Thoracic aorta (tissue), 2 donors: ENCODE results near the gene NAV2. TPM values are rescaled to one million over a fixed set of nuclear protein-coding genes. Genes with fewer than 3 reads are reported as not detected.

ENCODE experiments used
- ATAC-seq: fragments of 150-250 bp; one replicate; pipeline ENCODE4 v1.8.0; 2017; ENCODE audit warnings: low read depth; ENCODE audit not compliant: insufficient number of reproducible peaks, low FRiP score
- DNase-seq: peaks from one replicate; pipeline ENCODE4 v3.0.0-alpha.2; 2020; ENCODE audit warnings: low spot score
- H3K27ac ChIP-seq, 2 donors: fragments of 200-600 bp; sonication (generic); 1 replicate in 1 of 2; 2 replicates in 1 of 2; pipeline ENCODE4 v1.5.1; 2016; ENCODE audit warnings: mild to moderate bottlenecking in 2 of 2, moderate library complexity in 2 of 2
- H3K27me3 ChIP-seq: fragments of 200-600 bp; sonication (generic); replicated peaks from 2 replicates; pipeline ENCODE4 v1.6.0; 2016; ENCODE audit warnings: mild to moderate bottlenecking; ENCODE audit not compliant: insufficient read depth
- H3K36me3 ChIP-seq: fragments of 200-600 bp; sonication (generic); one replicate; pipeline ENCODE4 v1.5.1; 2016
- H3K4me1 ChIP-seq, 2 donors: fragments of 200-600 bp; sonication (generic); 1 replicate in 1 of 2; 2 replicates in 1 of 2; pipeline versions ENCODE4 v1.5.1 to v1.6.0; 2016; ENCODE audit warnings: low read depth in 2 of 2, mild to moderate bottlenecking in 1 of 2; ENCODE audit not compliant: control insufficient read depth in 1 of 2
- H3K4me3 ChIP-seq: fragments of 200-600 bp; sonication (generic); 2 replicates; pipeline ENCODE4 v1.5.1; 2016; ENCODE audit warnings: mild to moderate bottlenecking
- H3K9me3 ChIP-seq: fragments of 200-600 bp; sonication (generic); 2 replicates; pipeline ENCODE4 v1.5.1; 2016
- total RNA-seq, 2 donors: library from RNA; depleted of rRNA; stranded (reverse); fragments of >200 nt; gene quantifications; one replicate each; pipeline versions ENCODE4 v1.1.0 to v1.2.3, GENCODE V29; 2016
- TF ChIP-seq, protein P1 (sequence below): fragments of 200-600 bp; sonication (generic); IDR thresholded peaks from one replicate; pipeline ENCODE4 v1.5.1; 2019; ENCODE audit warnings: antibody characterized with exemption

NAV2 gene
- total RNA-seq, 2 donors from 2014 or later: 125 to 230 TPM

DNA sequence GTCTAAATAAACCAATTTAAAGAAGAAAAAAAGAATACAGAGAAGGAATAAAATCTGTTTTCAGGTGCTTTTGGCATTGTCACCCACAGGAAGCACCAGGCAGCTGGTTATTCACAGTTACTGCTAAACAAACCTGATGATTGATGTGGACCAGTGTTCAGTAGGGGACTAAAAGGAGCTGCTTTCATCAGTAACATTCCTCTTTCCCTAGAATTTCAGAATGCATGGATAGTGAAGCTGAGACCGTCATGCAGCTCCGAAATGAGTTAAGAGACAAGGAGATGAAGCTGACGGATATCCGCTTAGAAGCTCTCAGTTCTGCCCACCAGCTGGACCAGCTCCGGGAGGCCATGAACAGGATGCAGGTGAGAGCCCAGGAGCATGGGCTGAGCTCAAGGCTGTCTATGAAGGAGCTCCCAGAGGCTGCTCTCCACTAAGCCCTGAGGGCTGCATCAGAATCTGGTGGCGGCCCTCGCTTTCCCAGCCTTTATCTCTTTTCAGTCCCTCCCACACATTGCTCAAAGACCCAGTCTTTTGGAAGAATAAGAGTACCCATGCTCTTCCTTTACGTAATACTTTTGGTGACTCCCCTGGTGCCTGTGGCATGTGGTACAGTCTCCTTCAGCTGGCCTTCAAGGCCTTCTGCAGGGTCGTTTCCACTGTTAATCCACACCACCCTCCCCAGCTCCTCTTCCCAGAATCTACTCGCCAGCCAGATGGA lies 378.2 kb downstream of the NAV2 start:
- Histone ChIP-seq H3K27ac (peak overlapping the region in 1 of 2 donors; percentile 2), H3K27me3 (no peaks in the 10 kb centered on the region), H3K4me1 (peaks cover 35 to 96% of the 10 kb centered on the region in 2 donors), H3K4me3 (no peak overlapping the region), H3K36me3 (peaks cover 59% of the 10 kb centered on the region), H3K9me3 (no peaks in the 10 kb centered on the region)
- TF ChIP-seq, protein P1, sequence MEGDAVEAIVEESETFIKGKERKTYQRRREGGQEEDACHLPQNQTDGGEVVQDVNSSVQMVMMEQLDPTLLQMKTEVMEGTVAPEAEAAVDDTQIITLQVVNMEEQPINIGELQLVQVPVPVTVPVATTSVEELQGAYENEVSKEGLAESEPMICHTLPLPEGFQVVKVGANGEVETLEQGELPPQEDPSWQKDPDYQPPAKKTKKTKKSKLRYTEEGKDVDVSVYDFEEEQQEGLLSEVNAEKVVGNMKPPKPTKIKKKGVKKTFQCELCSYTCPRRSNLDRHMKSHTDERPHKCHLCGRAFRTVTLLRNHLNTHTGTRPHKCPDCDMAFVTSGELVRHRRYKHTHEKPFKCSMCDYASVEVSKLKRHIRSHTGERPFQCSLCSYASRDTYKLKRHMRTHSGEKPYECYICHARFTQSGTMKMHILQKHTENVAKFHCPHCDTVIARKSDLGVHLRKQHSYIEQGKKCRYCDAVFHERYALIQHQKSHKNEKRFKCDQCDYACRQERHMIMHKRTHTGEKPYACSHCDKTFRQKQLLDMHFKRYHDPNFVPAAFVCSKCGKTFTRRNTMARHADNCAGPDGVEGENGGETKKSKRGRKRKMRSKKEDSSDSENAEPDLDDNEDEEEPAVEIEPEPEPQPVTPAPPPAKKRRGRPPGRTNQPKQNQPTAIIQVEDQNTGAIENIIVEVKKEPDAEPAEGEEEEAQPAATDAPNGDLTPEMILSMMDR: no peak
- ATAC-seq (no peak), DNase-seq (no peak)

DNA sequence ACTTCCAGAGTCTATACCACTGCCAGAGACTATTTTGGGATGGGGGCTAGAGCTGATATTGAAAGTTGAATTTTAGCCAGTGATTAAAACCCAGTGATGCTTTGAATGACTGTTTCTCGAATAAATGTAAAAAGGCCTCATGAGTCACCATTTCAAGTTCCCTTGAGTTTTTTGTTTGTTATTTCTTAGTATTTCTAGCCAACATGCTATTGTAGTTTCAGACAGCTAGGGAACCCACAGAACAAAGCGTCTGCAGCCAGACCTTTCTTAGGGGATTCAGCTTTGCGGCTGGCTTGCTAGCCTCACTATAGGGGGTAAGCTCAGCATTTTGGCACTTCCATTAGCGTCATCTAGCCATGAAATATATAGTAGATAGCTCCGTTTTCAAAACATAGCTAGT lies 381.1 kb downstream of the NAV2 start:
- TF ChIP-seq, protein P1: peak; percentile 14
- H3K4me3 ChIP-seq: peak overlapping the region; percentile 14
- ATAC-seq (no peak), DNase-seq (no peak)
- no peaks in the 10 kb centered on the region for H3K9me3 ChIP-seq
- H3K27me3 ChIP-seq: no peaks in the 10 kb centered on the region
- peaks cover 72% of the 10 kb centered on the region for H3K36me3 ChIP-seq
- H3K4me1 ChIP-seq: peaks cover 47 to 99% of the 10 kb centered on the region in 2 donors
- peak overlapping the region; percentile 12 to 77 for H3K27ac ChIP-seq

DNA sequence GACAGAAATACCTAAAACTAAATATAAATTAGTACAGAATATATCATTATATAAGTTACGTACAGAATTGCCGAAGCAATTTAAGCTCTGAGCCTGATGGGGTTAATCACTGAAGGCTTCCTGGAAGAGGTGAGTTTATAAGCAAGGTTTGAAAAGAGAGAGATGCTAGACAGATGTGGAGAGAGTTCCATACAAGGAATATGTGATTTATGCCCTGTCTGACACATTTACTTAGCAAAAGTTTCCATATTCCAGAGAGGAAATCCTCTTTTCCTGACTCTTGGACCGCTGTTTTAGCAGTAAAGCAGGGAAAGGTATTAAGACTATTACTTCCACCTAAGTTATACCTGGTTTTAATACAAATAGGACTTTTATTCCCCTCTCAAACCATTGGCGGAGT lies 382.6 kb downstream of the NAV2 start:
- H3K9me3 ChIP-seq: no peaks in the 10 kb centered on the region
- H3K36me3 ChIP-seq: peaks cover 74% of the 10 kb centered on the region
- peak overlapping the region; percentile 85 to 88 for H3K27ac ChIP-seq
- no peak for DNase-seq
- TF ChIP-seq, protein P1: no peak
- ATAC-seq: no peak
- no peak overlapping the region for H3K4me3 ChIP-seq
- H3K4me1 ChIP-seq: peaks cover 32 to 98% of the 10 kb centered on the region in 2 donors
- no peaks in the 10 kb centered on the region for H3K27me3 ChIP-seq

DNA sequence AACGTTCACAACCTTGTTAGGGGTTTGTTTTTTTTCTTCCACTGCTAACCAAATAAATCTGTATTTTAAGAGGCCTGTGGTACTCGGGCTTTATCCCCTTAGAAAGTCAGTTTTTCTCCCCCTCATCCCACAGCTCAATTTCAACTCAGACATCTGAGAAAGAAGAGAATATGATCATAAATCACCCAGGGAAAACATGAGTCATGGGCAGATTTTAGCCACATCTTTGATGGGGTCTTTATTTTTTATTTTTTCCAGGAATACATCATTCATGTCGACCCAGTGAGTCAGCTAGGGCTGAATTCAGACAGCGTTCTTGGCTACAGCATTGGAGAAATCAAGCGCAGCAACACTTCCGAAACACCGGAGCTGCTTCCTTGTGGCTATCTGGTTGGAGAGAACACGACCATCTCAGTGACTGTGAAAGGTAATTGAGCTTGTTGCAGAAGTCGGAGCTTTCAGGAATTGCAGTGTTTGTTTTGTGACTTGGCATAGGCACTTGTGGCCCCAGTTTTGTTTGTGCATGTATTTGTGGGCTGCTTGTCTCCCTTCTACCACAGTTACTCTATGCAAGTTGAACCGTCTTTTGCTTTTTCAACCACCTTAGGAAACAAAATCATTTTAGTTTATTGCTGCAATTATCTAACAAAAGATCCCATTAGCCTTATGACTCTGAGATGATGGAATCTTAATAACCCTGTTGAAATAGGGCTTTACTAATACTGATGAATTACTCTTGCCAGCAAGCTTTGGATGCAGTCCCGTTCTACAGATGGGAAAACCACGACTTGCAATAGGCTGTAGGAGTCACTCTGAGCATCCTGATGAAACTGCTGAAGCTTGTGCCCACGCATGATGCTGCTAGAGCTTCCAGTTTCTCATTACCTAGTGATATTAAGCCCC lies 384.9 kb downstream of the NAV2 start:
- peak overlapping the region; percentile 11 for H3K4me3 ChIP-seq
- ATAC-seq: peak; percentile 80
- H3K36me3 ChIP-seq: peaks cover 75% of the 10 kb centered on the region
- TF ChIP-seq, protein P1: no peak
- H3K27me3 ChIP-seq: no peaks in the 10 kb centered on the region
- H3K27ac ChIP-seq: peak overlapping the region; percentile 85 to 88
- no peaks in the 10 kb centered on the region for H3K9me3 ChIP-seq
- no peak for DNase-seq
- H3K4me1 ChIP-seq: peaks cover 27 to 81% of the 10 kb centered on the region in 2 donors

DNA sequence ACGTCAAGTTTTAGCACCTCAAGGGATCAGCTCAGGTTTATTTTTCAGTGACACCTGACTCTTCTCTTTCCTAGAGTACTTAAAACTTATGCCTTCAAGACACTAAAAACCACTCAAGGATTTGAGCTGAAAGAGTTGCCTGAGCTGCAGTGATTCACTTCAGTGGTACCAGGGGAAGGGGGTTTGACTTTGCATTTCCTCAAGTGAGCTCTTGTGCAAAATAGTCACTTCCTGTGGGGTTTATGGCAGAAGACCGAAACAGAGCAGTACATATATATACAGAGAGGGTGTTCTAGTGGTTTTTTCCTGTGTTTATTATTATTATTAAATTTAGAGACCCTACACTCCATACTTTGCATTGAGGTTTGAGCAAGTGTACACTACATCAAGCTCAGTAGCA lies 386.9 kb downstream of the NAV2 start:
- no peaks in the 10 kb centered on the region for H3K9me3 ChIP-seq
- H3K4me3 ChIP-seq: no peak overlapping the region
- H3K27ac ChIP-seq: peak overlapping the region in 1 of 2 donors; percentile 85
- ATAC-seq (no peak), DNase-seq (no peak)
- H3K36me3 ChIP-seq: peaks cover 87% of the 10 kb centered on the region
- TF ChIP-seq, protein P1: no peak
- peaks cover 19 to 64% of the 10 kb centered on the region in 2 donors for H3K4me1 ChIP-seq
- H3K27me3 ChIP-seq: no peaks in the 10 kb centered on the region
